ENCODE results near the gene EHF. TPM values are rescaled to one million over a fixed set of nuclear protein-coding genes. Genes with fewer than 3 reads are reported as not detected.

Gene EHF
- total RNA-seq, 2 experiments from 2014 or later: not detected

DNA sequence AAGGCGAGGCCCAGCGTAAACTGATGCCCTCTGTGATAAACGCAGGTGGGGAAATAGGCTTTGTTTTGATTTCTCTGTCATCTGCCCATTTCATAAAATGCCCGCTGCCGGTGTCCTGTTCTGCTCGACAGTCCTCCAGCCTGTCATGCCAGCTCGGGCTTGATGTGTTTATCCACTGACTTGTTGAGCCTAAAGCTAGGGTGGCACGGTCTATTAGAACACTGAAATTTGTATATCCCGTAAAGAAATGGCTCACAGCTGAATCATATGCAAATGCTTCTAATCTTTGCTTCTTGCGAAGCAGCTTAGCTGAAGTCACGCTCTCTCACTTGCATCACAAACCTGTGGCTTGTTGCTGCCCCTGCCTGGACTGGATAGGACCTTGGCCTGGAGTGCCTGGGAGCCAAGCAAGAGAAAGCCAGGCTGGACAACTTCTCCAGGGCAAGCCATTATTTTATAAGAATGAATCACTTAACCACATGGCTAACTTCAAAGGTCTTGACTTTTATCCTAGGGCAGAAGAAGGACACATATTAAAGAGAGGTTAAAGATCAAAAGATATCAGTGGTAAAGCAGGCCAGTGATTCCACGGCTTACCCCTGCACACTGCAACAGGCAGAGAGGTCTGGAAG is 33.1 kb downstream of the EHF start:
- H3K36me3 Mint-ChIP-seq: peaks cover 3% of the 10 kb centered on the region
- H3K27me3 Mint-ChIP-seq: peaks cover 72% of the 10 kb centered on the region
- no peak overlapping the region for H3K27ac Mint-ChIP-seq
- DNase-seq: no peak
- peaks cover 38% of the 10 kb centered on the region for H3K4me1 Mint-ChIP-seq
- no peak overlapping the region for H3K4me3 Mint-ChIP-seq
- peaks cover 3% of the 10 kb centered on the region for H3K9me3 Mint-ChIP-seq

DNA sequence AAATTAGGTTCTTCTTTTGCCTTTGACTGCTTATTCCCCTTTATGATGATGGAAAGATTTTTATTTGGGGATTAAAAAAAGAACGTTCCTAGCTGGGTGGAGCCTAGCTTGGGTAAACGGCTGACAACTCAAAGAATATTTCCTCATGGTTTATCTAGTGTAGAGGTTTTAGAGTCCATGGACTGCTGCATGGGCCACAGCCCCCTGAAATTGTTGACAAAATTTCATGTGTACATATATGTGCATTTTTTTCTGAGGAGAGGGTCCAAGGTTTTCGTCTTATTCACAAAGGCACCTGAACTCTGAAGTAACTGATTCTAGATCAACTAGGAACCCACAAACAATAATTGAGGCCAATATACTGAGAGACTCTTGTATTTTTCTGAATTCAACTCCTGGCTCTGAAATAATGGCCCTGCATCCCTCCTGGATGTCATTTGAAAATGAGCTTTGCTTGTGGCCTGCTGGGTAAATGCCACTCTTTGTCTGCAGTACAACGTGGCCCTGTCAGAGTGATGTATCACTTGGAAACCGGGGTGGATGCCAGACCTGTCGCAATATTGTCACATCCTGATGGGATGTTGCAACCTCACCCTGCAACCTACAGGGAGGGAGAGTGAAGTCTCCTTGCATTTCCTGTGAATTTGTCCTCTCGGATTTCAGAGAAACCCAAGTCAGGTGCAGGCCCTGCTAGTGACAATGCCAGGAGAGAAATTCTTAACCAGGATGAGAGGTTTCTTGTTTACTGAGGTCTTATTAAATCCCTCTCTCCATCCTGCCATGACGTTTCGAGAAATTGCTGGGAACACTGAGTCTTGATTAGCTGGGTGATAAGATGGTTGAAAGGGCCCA is 33.8 kb downstream of the EHF start:
- peaks cover 3% of the 10 kb centered on the region for H3K9me3 Mint-ChIP-seq
- peaks cover 66% of the 10 kb centered on the region for H3K27me3 Mint-ChIP-seq
- DNase-seq: no peak
- no peak overlapping the region for H3K4me3 Mint-ChIP-seq
- peaks cover 3% of the 10 kb centered on the region for H3K36me3 Mint-ChIP-seq
- no peak overlapping the region for H3K27ac Mint-ChIP-seq
- peaks cover 32% of the 10 kb centered on the region for H3K4me1 Mint-ChIP-seq

DNA sequence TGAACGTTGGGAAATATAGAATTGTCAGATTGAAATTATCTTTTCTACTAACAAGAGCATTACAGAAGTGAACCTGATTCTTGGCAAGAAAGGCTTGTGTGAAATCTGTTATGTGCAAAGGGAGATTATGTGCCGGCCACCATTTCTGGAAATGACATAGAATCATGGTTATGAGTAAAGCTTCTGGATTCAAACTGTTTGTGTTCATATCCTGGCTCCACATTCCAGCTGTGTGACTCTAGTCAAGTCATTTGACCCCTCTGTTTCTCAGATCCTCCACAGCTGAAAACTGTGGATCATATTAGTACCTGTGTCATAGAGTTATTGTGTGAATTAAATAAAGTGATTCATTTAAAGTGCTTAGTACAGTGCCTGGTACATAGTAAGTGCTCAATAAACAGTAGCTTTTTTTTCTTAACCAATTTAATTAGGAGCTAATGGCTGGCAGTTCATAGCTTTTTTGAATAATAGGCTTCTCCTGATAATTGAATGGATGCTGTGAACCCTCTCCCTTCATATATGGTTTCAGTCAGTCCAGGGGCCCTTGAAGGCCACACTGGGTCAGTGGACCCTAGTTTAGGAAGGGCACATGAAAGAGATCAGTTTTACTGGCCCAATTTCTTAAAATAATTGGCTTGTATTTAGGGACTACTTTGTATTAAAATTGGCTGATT is 34.6 kb downstream of the EHF start:
- H3K4me1 Mint-ChIP-seq: peaks cover 25% of the 10 kb centered on the region
- peaks cover 3% of the 10 kb centered on the region for H3K9me3 Mint-ChIP-seq
- no peak overlapping the region for H3K27ac Mint-ChIP-seq
- peaks cover 3% of the 10 kb centered on the region for H3K36me3 Mint-ChIP-seq
- no peak overlapping the region for H3K4me3 Mint-ChIP-seq
- no peak for DNase-seq
- peaks cover 66% of the 10 kb centered on the region for H3K27me3 Mint-ChIP-seq

DNA sequence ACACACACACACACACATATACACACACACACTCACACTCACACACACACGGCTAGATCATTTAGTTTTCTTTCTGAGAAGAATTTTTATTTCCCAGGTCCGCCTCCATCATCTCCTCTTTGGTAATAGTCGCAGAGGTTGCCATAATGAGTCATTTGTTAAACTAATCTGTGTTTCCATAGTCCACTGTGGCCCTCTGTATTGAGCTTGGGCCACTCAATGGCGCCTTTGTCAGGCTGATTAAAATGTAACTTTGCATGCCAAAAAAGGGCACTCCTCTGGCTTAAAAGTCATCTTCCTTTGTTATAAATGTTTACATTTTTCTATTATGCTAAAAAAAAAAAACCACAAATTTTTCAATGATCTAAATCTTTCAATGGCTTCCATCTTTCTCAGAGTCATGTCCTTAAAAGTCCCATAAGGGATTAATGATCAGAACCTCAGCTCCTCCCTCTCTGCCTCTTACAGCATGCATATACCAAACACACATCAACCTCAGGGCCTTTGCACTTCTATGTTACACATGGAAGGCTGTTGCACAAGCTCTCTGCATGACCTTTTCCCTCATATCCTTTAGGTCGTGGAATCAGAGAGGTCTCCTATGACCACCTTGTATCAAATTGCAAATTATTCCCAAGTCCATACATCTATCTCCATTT is 35.3 kb downstream of the EHF start:
- Mint-ChIP-seq H3K4me1 (peaks cover 19% of the 10 kb centered on the region), H3K9me3 (peaks cover 3% of the 10 kb centered on the region), H3K4me3 (no peak overlapping the region), H3K27ac (no peak overlapping the region), H3K36me3 (peaks cover 3% of the 10 kb centered on the region), H3K27me3 (peaks cover 65% of the 10 kb centered on the region)
- no peak for DNase-seq

DNA sequence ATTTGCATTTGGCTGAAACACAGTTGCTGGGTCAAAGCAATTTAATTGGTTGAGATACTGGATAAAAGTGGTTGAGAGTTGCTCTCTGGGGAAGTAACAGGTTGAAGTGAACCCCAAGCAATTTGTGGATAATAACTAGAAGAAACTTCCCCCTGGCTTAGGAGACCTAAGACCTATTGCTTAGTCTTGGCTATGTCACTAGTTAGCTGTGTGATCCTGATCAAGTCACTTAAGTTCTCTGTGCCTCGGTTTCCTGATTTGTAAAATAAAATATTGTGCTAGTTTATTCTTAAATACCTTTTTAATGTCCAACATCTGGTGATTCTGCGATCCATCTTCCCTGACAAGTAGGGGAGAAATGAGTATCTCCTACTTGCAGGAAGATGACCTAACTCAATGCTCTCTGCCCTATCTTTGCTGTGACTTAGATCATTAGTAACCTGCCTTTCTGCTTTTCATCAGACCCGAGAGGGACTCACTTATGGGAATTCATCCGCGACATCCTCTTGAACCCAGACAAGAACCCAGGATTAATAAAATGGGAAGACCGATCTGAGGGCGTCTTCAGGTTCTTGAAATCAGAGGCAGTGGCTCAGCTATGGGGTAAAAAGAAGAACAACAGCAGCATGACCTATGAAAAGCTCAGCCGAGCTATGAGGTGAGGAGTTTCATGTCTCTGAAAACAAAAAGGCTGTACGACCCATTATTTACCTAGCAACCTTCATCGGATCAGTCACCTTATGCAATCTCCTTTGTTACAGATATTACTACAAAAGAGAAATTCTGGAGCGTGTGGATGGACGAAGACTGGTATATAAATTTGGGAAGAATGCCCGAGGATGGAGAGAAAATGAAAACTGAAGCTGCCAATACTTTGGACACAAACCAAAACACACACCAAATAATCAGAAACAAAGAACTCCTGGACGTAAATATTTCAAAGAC is 37.5 kb downstream of the EHF start:
- Mint-ChIP-seq H3K9me3 (no peaks in the 10 kb centered on the region), H3K27ac (no peak overlapping the region), H3K36me3 (no peaks in the 10 kb centered on the region), H3K27me3 (peaks cover 56% of the 10 kb centered on the region), H3K4me1 (peaks cover 1% of the 10 kb centered on the region), H3K4me3 (no peak overlapping the region)
- DNase-seq: no peak

DNA sequence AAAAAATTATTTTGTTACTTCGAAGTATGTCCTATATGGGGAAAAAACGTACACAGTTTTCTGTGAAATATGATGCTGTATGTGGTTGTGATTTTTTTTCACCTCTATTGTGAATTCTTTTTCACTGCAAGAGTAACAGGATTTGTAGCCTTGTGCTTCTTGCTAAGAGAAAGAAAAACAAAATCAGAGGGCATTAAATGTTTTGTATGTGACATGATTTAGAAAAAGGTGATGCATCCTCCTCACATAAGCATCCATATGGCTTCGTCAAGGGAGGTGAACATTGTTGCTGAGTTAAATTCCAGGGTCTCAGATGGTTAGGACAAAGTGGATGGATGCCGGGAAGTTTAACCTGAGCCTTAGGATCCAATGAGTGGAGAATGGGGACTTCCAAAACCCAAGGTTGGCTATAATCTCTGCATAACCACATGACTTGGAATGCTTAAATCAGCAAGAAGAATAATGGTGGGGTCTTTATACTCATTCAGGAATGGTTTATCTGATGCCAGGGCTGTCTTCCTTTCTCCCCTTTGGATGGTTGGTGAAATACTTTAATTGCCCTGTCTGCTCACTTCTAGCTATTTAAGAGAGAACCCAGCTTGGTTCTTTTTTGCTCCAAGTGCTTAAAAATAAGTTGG is 38.3 kb downstream of the EHF start:
- Mint-ChIP-seq H3K4me3 (no peak overlapping the region), H3K36me3 (no peaks in the 10 kb centered on the region), H3K27me3 (peaks cover 56% of the 10 kb centered on the region)

DNA sequence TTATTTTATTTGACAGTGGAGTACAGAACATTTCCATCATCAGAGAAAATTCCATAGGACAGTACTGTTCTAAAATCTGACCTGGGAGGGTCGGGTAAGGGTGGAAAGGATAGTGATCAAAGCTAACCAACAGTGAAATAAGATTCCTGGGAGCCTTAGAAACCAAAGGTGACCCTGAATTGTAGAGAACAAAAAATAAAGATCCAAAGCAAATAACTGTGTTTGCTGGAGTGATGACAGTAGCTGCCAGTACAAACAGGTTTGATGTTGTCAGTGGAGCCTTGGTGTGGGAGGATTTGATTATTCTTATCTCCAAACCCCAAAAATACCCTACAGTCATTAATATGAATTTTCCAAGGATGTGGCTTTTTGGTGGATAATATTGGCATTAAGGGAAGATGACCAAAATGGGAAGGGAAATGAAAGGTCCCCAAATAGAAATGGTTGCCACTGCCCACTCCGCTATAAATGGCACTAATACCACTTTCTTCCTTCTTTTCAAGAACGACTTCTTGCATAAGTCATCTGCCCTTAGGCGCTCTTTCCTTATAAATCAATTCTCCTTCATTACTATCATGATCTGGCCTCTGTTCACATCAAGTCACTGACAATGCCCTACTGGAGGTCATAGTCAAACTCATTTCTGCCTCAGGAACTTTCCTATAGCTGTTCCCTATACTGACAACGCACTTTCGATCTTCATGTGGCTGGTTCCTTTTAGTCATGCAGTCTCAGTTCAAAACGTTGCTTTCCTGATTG is 44.4 kb downstream of the EHF start:
- Mint-ChIP-seq H3K36me3 (no peaks in the 10 kb centered on the region), H3K9me3 (no peaks in the 10 kb centered on the region), H3K4me1 (no peaks in the 10 kb centered on the region), H3K27ac (no peak overlapping the region), H3K4me3 (no peak overlapping the region), H3K27me3 (peaks cover 46% of the 10 kb centered on the region)
- no peak for DNase-seq

More for the DNA sequence above, 38.3 kb downstream of the EHF start:
- Mint-ChIP-seq H3K9me3 (no peaks in the 10 kb centered on the region), H3K4me1 (no peaks in the 10 kb centered on the region), H3K27ac (no peak overlapping the region)
- no peak for DNase-seq

DNA sequence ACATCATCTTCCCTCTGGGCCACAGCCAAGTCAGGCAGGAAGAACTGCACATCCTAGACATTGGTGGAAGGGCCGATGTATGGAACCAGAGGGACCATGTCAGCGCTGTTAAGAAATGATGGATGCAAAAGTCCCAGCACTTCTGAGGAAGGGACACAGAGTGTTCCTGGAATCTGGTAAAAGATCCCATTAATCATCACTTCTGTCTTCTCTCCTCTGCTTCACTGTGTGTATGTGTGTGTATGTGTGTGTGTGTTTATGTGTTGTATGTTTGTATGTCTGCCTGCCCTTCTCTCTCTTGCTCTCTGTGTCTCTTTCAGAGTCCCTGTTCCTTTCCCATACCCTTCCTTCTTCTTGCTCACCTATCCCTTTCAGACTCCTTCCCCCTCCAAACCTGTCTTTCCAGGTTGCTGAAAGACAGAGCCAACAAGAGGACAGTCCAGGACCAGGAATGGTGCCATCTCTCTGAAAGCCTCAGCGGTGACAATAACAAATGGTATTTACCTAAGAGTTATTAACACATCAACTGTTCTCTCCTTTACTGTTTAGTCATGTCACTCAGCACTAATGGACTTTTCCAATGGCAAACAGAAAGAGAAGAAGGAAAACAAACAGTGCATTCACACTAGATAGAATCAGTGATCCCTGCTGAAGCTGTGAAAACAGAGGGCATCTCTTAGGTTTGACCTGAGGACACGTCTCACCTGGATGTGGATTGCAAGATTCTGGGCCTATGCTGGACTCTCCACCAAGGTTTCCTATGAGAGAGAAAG is 47.1 kb downstream of the EHF start:
- Mint-ChIP-seq H3K36me3 (no peaks in the 10 kb centered on the region), H3K27me3 (peaks cover 44% of the 10 kb centered on the region), H3K4me1 (no peaks in the 10 kb centered on the region), H3K9me3 (no peaks in the 10 kb centered on the region), H3K27ac (no peak overlapping the region), H3K4me3 (no peak overlapping the region)
- DNase-seq: no peak

DNA sequence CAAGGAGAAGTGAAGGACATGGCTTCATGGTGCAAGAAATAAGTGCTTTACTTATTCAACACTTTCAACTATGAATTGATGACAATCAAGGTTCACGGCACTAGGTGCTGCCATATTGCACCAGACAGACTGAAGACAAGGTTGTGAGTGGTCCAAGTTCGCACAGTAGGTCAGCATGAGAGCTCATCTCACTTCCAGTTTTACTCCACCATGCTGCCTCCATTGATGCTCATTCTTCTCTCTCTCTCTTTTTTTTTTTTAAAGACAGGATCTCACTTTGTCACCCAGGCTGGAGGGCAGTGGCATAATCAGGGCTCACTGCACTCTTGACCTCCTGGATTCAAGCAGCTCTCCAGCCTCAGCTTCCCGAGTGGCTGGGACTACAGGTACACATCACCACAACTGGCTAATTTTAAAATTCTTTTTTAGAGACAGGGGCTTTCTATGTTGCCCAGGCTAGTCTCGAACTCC is 47.7 kb downstream of the EHF start:
- no peaks in the 10 kb centered on the region for H3K36me3 Mint-ChIP-seq
- no peak overlapping the region for H3K27ac Mint-ChIP-seq
- H3K4me3 Mint-ChIP-seq: no peak overlapping the region
- no peak for DNase-seq
- no peaks in the 10 kb centered on the region for H3K9me3 Mint-ChIP-seq
- peaks cover 40% of the 10 kb centered on the region for H3K27me3 Mint-ChIP-seq
- no peaks in the 10 kb centered on the region for H3K4me1 Mint-ChIP-seq

DNA sequence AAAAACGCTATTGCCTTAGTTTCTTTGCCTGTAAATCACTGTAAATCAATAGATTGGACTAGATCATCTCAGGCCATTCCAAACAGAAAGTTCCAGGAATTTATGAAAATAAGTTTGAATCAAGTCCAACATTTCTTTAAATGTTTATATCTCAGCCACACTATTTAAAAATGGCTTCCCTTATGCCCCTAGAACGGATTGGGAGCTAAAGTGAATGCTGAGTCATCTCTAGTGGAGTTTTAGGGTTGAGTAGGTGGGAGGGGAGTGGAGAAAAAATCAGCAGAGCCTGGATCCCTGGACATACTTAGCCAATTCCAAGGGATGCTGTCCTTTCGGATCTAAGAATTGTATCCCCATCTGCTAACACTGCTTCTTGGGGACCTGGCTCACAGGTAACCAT is 48.6 kb downstream of the EHF start:
- Mint-ChIP-seq H3K27me3 (peaks cover 36% of the 10 kb centered on the region), H3K4me1 (no peaks in the 10 kb centered on the region), H3K4me3 (no peak overlapping the region), H3K27ac (no peak overlapping the region), H3K36me3 (no peaks in the 10 kb centered on the region), H3K9me3 (no peaks in the 10 kb centered on the region)
- no peak for DNase-seq

DNA sequence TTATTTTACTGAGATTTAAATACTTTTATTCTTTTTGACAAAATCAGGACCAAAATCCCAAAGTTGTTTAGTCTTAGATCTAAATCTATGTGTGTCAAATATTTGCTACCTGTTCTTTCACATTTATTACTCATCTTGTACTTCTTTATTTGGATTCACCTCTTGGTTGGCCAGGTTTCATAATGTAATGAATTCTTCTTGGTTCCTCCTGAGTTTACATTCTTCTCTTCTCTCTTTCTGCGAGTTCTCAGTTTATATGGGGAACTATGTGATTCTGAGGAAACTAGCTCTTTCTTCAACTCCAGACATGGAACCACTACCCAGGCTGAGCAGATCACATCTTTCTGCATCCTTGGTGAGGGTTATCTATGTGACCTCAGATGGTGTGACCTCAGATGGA is 50.2 kb downstream of the EHF start:
- H3K4me1 Mint-ChIP-seq: no peaks in the 10 kb centered on the region
- H3K9me3 Mint-ChIP-seq: no peaks in the 10 kb centered on the region
- H3K27me3 Mint-ChIP-seq: peaks cover 44% of the 10 kb centered on the region
- H3K4me3 Mint-ChIP-seq: no peak overlapping the region
- H3K36me3 Mint-ChIP-seq: no peaks in the 10 kb centered on the region
- no peak for DNase-seq
- H3K27ac Mint-ChIP-seq: no peak overlapping the region

DNA sequence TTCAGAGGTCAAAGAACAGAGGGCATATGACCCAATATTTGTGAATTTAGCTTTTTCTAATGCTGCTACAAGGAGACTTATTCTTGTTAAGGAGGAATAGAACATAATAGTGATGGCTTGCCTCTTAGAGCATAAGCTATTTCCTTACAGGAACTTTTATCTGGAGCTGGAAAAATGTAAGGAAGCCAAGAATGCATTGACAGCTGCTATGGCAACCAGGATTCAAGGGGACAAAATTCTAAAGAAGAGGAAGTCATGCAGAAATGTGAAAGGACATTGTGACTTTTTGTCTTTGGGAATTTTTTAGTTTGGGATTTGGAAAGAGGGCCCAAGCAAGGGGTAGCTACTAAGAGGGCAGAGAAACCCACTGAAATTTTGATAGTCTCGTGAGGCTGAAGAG is 51.1 kb downstream of the EHF start:
- peaks cover 39% of the 10 kb centered on the region for H3K27me3 Mint-ChIP-seq
- no peaks in the 10 kb centered on the region for H3K4me1 Mint-ChIP-seq

DNA sequence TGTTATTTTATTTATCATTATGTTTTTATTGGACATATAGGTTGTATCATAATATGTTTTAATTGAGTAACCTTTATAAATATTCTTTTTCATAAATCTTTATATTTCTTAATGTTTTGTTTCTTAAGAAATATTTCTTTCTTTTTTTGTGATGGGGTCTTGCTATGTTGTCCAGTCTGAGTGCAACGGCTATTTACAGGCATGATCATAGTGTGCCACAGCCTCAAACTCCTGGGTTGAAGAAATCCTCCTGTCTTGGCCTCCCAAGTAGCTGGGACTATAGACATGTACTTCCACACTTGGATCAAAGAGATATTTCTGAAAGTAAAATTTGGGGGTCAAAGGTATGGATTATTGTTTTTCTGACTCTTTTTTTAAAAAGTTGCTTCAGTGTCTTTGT is 53.1 kb downstream of the EHF start:
- Mint-ChIP-seq H3K27me3 (peaks cover 24% of the 10 kb centered on the region), H3K4me3 (no peak overlapping the region), H3K27ac (no peak overlapping the region), H3K4me1 (no peaks in the 10 kb centered on the region), H3K36me3 (no peaks in the 10 kb centered on the region), H3K9me3 (no peaks in the 10 kb centered on the region)
- no peak for DNase-seq

More for the DNA sequence above, 51.1 kb downstream of the EHF start:
- no peaks in the 10 kb centered on the region for H3K36me3 Mint-ChIP-seq
- no peaks in the 10 kb centered on the region for H3K9me3 Mint-ChIP-seq
- no peak overlapping the region for H3K27ac Mint-ChIP-seq
- no peak for DNase-seq
- no peak overlapping the region for H3K4me3 Mint-ChIP-seq
